Renal pelvis (tissue), 4 donors: ENCODE measurements around the gene UGT1A7. TPM values are rescaled to one million over a fixed set of nuclear protein-coding genes. Genes with fewer than 3 reads are reported as not detected.
"Not testable (repeated sequence)": the region's sequence is repeated elsewhere in the genome, so short reads cannot be mapped to it uniquely, and the experiment has no call there.

Source experiments
- DNase-seq: peaks from one replicate; pipeline ENCODE4 v3.0.0-alpha.2; 2013
- polyA plus RNA-seq, 3 donors: library from polyadenylated mRNA; unstranded; fragments of 120-200 nt; gene quantifications; one replicate each; pipeline ENCODE4 v1.2.1, GENCODE V29; 2013; ENCODE audit not compliant: insufficient read length in 3 of 3

UGT1A7 gene
- polyA plus RNA-seq, 3 donors, result not detected

DNA sequence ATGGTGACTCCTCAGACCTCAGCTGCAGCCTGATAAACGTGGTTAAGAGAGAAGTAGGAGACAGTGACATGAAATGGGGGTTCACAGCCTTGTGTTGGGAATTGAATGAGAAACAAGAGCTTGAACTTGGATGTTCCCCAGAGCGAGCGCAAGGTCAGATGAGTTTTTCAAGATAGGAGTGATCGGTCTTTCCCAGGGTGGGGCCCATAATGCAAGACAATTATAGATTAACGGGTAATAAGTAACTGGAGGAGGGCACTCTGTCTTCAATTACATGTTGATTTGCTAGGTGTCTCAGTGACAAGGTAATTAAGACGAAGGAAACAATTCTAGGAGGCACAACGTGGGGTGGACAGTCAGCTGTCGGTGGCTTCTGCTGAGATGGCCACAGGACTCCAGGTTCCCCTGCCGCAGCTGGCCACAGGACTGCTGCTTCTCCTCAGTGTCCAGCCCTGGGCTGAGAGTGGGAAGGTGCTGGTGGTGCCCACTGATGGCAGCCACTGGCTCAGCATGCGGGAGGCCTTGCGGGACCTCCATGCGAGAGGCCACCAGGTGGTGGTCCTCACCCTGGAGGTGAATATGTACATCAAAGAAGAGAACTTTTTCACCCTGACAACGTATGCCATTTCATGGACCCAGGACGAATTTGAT, 31.0 kb downstream of the UGT1A7 start, which contains the start of gene UGT1A5:
TSS of gene UGT1A5 (plus strand) at position 297 of the 651 bp plus-strand sequence. CDS start at position 382, 85 bp downstream.
- no peak for DNase-seq

DNA sequence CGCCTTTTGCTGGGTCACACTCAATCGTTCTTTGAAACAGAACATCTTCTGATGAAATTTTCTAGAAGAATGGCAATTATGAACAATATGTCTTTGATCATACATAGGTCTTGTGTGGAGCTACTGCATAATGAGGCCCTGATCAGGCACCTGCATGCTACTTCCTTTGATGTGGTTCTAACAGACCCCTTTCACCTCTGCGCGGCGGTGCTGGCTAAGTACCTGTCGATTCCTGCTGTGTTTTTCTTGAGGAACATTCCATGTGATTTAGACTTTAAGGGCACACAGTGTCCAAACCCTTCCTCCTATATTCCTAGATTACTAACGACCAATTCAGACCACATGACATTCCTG, 31.5 kb downstream of the UGT1A7 start:
- DNase-seq, result no peak

DNA sequence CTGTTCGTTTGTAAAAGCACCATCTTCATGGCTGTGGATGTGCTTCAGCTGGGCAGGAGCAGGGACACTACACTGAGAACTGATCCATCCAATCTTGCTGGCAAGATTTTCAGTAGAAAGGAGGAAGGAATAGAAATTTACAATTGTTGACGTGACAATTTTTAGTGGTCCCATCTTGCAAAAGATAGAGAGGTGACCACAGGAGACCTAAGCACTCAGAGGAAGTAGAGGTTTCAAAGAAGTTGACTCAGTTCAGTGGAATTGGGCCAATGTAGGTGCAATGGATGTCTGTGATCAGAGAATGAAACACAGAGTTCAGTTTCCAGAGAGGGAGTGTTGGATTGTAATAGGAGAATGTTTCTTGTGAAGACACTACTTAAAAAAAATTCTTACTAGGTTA, 32.4 kb downstream of the UGT1A7 start:
- no peak for DNase-seq

DNA sequence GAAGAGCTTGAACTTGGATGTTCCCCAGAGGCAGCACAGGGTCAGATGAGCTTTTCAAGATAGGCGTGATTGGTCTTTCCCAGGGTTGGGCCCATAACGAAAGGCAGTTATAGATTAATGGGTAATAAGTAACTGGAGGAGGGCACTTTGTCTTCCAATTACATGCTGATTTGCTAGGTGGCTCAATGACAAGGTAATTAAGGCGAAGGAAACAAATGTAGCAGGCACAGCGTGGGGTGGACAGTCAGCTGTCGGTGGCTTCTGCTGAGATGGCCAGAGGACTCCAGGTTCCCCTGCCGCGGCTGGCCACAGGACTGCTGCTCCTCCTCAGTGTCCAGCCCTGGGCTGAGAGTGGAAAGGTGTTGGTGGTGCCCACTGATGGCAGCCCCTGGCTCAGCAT, 36.9 kb downstream of the UGT1A7 start, which contains the start of gene UGT1A4:
TSS of gene UGT1A4 (plus strand) at position 185 of the 400 bp plus-strand sequence. CDS start at position 270, 85 bp downstream.
- DNase-seq, result no peak

DNA sequence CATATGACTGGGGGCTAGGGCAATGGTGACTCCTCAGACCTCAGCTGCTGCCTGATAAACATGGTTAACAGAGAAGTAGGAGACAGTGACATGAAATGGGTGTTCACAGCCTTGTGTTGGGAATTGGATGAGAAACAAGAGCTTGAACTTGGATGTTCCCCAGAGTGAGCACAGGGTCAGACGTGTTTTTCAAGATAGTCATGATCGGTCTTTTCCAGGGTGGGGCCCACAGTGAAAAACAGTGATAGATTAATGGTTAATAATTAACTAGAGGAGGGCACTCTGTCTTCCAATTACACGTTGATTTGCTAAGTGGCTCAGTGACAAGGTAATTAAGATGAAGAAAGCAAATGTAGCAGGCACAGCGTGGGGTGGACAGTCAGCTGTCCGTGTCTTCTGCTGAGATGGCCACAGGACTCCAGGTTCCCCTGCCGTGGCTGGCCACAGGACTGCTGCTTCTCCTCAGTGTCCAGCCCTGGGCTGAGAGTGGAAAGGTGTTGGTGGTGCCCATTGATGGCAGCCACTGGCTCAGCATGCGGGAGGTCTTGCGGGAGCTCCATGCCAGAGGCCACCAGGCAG, 47.1 kb downstream of the UGT1A7 start, which contains the start of gene UGT1A3:
TSS of gene UGT1A3 (plus strand) at position 320 of the 579 bp plus-strand sequence. CDS start at position 405, 85 bp downstream.
- no peak for DNase-seq

DNA sequence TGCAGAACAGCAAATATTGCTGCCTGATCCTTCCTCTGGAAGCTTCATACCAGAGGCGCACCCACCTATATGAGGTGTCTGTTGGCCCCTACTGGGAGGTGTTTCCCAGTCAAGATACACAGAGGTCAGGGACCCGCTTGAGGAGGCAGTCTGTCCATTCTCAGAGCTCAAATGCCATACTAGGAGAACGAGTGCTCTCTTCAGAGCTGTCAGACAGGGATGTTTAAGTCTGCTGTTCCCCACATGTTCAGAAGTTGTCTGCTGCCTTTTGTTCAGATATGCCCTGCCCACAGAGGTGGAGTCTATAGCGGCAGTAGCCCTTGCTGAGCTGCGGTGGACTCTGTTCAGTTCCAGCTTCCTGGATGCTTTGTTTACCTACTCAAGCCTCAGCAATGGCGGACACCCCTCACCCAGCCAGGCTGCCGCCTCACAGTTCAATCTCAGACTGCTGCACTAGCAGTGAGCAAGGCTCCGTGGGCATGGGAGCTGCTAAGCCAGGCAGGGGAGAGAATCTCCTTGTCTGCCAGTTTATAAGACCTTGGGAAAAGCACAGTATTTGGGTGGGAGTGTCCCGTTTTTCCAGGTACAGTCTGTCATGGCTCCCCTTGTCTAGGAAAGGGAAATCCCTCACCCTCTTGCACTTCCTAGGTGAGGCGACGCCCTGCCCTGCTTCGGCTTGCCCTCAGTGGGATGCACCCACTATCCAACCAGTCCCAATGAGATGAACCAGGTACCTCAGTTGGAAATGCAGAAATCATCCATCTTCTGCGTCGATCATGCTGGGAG, 55.4 kb downstream of the UGT1A7 start:
- not testable (repeated sequence) for DNase-seq

DNA sequence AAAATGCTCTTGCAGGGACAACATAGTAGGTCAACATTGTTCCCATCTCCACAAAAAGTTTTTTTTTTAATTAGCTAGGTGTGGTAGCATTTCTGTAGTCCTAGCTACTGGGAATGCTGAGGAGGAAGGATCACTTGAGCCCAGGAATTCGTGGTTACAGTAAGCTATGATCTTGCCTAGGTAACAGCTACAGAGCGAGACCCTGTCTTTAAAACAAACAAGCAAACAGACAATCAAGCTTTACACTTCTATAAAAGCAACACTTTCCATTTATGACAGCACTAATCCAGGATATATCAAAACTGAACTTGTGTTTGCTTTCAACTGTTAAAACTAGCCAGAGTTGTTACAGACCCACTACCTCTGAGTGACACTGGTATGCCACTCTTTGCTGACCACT, 59.2 kb downstream of the UGT1A7 start:
- DNase-seq, result no peak

DNA sequence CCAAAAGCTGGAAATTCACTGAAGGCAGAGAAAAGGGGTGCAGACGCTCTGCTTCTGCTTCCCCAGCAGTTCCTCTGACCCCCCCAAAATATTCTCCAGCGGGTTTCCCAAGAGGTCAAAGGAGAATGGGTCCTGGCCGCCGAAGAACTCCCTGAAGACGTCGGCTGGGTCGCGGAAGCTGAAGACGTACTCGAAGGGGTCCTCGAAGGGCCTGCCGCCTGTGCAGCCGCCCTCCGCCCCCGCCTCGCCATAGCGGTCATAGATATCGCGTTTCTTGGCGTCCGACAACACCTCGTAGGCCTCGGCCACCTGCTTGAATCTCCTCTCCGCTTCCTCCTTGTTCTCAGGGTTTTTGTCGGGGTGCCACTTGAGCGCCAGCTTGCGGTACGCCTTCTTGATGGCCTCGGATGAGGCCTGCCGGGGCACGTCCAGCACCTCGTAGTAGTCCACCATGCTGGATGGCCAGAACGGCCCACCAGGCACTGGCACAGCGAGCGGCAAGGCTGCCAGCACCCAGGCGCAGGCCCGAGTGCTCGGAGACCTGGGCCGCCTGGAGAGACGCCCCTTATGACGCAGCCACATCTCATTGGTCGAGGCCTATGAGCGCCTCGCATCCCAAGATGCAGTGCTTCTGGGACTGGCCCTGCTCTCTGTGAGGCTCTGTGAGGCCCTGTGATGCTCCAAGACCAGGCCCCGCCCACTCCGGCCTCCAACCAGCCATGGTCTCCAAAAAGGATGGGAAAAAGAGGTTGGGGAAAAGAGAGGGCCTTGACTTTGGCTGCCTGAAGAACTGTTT, 62.0 kb downstream of the UGT1A7 start:
- no peak for DNase-seq

DNA sequence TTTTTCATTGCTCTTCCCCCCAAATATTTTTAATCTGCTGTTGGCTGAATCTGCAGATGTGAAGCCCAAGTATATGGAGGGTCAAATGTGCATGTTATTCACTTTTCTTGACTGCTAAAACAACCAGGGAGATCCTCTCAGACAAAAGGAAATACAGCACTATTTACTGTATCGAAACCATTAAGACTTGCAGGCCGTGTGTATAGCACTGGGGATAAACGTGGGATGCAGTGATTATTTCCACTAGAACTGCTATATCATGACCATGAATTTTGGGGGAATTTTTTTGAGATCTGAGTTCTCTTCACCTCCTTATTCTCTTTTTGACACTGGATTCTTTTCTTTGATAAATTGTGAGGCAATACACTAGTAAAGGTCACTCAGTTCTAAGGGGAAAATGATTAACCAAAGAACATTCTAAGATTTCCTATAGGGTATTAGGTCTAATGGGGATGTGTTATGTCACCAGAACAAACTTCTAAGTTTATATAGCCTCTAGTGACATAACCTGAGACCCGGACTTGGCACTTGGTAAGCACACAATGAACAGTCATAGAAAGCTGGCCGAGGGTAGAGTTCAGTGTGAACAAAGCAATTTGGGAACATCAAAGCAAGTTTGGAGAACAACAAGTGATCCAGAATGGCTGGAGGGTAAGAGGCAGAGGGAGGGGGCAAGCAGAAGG, 63.5 kb downstream of the UGT1A7 start:
- DNase-seq, result no peak

DNA sequence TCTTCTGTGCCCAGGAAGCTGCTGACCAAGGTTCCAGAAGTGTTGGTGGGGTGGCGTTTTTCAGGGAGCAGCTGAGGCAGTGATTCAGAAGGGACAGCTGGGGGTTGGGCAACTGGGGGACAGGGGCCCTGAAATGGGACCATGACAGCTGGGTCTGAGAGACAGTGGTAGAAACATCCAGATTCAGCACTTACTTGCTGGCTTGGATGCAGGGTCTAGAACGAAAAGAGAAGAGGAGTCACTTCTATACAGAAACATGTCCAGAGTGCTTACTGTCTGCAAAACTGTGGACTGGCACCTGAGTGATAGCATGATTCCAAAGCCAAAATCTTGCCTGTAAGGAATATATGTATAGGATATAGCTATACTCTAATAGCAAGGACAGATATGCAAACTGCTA, 64.1 kb downstream of the UGT1A7 start:
- DNase-seq, result not testable (repeated sequence)

DNA sequence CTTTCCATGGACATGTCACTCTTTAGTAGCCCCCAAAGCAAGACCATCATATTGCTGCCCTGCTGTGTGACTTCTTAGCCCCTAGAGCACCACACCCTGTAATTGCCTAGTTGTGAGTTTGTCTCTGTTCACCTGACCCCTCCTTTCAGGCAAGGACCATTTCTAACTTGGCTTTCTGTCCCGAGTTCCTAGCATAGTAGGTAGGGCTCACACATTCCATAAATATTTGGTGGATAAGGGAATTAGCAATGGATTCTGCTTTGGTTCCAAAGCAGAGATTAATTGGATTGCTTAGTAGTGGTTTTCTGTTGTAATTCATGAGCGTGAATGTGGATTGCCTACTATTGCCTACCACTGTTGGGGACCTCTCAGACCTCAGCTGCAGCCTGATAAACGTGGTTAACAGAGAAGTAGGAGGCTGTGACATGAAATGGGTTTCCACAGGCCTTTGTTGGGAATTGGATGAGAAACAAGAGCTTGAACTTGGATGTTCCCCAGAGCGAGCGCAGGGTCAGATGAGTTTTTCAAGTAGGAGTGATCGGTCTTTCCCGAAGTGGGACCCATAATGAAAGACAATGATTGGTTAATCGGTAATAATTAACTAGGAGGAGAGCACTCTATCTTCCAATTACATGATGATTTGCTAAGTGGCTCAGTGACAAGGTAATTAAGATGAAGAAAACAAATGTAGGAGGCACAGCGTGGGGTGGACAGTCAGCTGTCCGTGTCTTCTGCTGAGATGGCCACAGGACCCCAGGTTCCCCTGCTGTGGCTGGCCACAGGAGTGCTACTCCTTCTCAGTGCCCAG, 65.0 kb downstream of the UGT1A7 start:
- no peak for DNase-seq

DNA sequence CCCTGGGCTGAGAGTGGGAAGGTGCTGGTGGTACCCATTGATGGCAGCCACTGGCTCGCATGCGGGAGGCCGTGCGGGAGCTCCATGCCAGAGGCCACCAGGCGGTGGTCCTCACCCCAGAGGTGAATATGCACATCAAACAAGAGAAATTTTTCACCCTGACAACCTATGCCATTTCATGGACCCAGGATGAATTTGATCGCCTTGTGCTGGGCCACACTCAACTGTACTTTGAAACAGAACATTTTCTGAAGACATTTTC, 65.5 kb downstream of the UGT1A7 start:
- DNase-seq, result no peak

DNA sequence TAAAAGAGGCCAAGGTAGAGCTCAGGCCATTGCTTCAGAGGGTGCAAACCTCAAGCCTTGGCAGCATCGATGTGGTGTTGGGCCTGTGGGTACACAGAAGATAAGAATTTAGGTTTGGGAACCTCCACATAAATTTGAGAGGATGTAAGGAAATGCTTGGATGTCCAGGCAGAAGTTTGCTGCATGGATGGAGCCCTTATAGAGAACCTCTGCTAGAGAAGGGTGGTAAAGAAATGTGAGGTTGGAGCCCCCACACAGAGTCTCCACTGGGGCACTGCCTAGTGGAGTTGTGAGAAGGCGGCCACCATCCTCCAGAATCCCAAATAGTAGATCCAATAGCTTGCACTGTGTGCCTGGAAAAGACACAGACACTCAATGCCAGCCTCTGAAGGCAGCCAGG, 69.0 kb downstream of the UGT1A7 start:
- not testable (repeated sequence) for DNase-seq

DNA sequence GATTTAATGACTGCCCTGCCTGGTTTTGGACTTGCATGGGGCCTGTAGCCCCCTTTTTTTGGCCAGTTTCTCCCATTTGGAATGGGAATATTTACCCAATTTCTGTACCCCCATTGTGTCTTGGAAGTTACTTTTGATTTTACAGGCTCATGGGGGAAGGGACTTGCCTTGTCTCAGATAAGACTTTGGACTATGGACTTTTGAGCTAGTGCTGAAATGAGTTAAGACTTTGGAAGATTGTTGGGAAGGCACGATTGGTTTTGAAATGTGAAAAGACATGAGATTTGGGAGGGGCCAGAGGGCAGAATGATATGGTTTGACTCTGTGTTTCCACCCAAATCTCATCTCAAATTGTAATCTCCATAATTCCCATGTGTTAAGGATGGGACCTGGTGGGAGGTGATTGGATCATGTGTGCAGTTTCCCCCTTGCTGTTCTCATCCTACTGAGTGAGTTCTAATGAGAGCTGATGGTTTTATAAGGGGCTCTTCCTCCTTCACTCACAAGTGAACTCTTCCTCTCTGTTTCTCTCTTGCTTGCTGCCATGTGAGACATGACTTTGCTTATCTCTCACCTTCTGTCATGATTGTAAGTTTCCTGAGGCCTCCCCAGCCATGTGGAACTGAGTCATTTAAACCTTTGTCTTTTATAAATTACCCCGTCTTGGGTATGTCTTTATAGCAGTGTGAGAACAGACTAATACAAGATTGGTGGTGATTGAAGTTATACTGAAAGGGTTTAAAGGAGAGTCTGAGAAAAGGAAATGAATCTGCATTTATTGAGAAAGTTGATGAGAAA, 69.7 kb downstream of the UGT1A7 start:
- DNase-seq, result not testable (repeated sequence)

DNA sequence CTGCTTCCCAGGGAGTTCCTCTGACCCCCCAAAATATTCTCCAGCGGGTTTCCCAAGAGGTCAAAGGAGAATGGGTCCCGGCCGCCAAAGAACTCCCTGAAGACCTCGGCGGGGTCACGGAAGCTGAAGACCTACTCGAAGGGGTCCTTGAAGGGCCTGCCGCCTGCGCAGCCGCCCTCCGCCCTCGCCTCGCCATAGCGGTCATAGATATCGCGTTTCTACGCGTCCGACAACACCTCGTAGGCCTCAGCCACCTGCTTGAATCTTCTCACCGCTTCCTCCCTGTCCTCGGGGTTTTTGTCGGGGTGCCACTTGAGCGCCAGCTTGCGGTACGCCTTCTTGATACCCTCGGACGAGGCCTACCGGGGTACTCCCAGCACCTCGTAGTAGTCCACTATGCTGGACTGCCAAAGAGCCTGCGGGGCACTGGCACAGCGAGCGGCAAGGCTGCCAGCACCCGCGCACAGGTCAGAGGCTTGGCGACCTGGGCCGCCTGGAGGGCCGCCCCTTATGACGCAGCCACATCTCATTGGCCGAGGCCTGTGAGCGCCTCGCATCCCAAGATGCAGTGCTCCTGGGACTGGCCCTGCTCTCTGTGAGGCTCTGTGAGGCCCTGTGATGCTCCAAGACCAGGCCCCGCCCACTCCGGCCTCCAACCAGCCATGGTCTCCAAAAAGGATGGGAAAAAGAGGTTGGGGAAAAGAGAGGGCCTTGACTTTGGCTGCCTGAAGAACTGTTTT, 73.3 kb downstream of the UGT1A7 start:
- no peak for DNase-seq

DNA sequence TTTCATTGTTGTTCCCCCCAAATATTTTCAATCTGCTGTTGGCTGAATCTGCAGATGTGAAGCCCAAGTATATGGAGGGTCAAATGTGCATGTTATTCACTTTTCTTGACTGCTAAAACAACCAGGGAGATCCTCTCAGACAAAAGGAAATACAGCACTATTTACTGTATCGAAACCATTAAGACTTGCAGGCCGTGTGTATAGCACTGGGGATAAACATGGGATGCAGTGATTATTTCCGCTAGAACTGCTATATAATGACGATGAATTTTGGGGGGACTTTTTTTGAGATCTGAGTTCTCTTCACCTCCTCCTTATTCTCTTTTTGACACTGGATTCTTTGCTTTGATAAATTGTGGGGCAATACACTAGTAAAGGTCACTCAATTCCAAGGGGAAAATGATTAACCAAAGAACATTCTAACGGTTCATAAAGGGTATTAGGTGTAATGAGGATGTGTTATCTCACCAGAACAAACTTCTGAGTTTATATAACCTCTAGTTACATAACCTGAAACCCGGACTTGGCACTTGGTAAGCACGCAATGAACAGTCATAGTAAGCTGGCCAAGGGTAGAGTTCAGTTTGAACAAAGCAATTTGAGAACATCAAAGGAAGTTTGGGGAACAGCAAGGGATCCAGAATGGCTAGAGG, 74.9 kb downstream of the UGT1A7 start:
- no peak for DNase-seq

DNA sequence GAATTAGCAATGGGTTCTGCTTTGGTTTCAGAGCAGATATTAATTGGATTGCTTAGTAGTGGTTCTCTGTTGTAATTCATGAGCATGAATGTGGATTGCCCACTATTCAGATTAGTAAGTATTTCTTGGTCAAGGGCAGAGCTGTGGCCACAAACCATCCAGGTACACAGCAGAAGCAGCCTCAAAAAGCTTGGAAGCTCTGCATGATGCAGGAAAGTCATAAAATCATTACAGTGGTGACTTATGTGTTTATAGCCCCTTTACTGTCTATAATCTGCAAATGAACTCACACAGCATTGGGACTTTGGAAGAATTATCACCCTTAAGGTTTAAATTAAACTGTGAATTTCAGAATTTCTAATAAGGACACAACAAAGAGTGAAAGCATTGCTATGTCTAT, 76.4 kb downstream of the UGT1A7 start:
- DNase-seq, result no peak

DNA sequence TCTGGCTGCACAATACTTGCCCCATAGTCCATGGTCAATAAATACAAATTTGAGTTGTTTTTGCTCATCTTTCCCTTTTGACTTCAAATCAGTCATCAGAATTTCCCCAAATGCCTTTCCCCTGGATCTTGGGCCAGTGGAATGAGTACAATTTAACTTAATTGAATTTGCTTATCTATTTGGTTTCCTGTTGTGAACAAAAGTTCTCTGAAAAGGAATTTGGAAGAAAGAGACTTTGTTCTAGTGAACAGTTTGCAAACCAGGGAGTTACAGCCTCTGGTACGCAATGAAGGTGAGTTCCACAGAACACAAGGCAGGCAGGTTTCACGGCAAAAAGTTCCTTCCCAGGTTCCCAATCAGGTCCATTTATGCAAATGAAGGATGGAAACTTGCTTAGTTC, 77.1 kb downstream of the UGT1A7 start:
- no peak for DNase-seq

DNA sequence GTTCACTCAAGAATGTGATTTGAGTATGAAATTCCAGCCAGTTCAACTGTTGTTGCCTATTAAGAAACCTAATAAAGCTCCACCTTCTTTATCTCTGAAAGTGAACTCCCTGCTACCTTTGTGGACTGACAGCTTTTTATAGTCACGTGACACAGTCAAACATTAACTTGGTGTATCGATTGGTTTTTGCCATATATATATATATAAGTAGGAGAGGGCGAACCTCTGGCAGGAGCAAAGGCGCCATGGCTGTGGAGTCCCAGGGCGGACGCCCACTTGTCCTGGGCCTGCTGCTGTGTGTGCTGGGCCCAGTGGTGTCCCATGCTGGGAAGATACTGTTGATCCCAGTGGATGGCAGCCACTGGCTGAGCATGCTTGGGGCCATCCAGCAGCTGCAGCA, 78.3 kb downstream of the UGT1A7 start, which contains the start of gene UGT1A1:
TSS of gene UGT1A1 (plus strand) at position 228 of the 400 bp plus-strand sequence. CDS start at position 246, 18 bp downstream.
- DNase-seq, result no peak
